OCI-LY7 (cell line): Measurements from ENCODE around the gene PIGC. TPM values are rescaled to one million over a fixed set of nuclear protein-coding genes. Genes with fewer than 3 reads are reported as not detected.

Experiments used
- BruUV-seq: library from RNA; stranded (reverse); fragments of 400-500 nt; replicated peaks from 2 replicates; lab custom pipeline; 2021; lab: Mats Ljungman, UMichigan
- CTCF ChIA-PET: fragments of 300-600 bp; sonication (Branson Sonifier 250); formaldehyde crosslinking; loops from one replicate; lab custom pipeline; 2022; ENCODE audit warnings: antibody characterized with exemption; ENCODE audit not compliant: unreplicated experiment; lab: Charles Lee
- POLR2A ChIA-PET: fragments of 300-600 bp; sonication (Branson Sonifier 250); formaldehyde crosslinking; loops from one replicate; lab custom pipeline; 2022; ENCODE audit warnings: antibody characterized with exemption; lab: Charles Lee
- DNase-seq: peaks from one replicate; pipeline ENCODE4 v3.0.0-alpha.2; 2015; ENCODE audit warnings: low spot score
- H2AFZ ChIP-seq: fragments of 200-600 bp; sonication (generic), shearing (Covaris generic); 2 replicates; pipeline ENCODE4 v1.6.1; 2014; ENCODE audit warnings: mild to moderate bottlenecking, antibody characterized with exemption, low read length, moderate library complexity
- H3K27ac ChIP-seq: fragments of 200-600 bp; sonication (generic); 2 replicates; pipeline ENCODE4 v1.5.1; 2014; ENCODE audit warnings: mixed run types, low read depth, mild to moderate bottlenecking, moderate library complexity, low read length, inconsistent platforms; ENCODE audit not compliant: poor library complexity, severe bottlenecking
- H3K36me3 ChIP-seq: fragments of 200-600 bp; sonication (generic); 2 replicates; pipeline ENCODE4 v1.6.1; 2014; ENCODE audit warnings: mild to moderate bottlenecking, antibody characterized with exemption, low read length, moderate library complexity, mixed read lengths; ENCODE audit not compliant: insufficient read depth
- H3K4me1 ChIP-seq: fragments of 200-600 bp; sonication (generic); 2 replicates; pipeline ENCODE4 v1.5.1; 2014; ENCODE audit warnings: mild to moderate bottlenecking, low read length; ENCODE audit not compliant: insufficient read depth, poor library complexity, severe bottlenecking
- H3K4me2 ChIP-seq: fragments of 200-600 bp; sonication (generic); 2 replicates; pipeline ENCODE4 v1.6.1; 2014; ENCODE audit warnings: mild to moderate bottlenecking, low read length
- H3K4me3 ChIP-seq: fragments of 200-600 bp; sonication (generic); 2 replicates; pipeline ENCODE4 v1.5.1; 2014; ENCODE audit warnings: mild to moderate bottlenecking, low read depth, low read length; ENCODE audit not compliant: poor library complexity, severe bottlenecking
- H3K79me2 ChIP-seq: fragments of 200-600 bp; sonication (generic); 2 replicates; pipeline ENCODE4 v1.6.1; 2016; ENCODE audit warnings: low read depth, mild to moderate bottlenecking, low read length, moderate library complexity, mixed read lengths; ENCODE audit not compliant: insufficient read depth
- H3K9me2 ChIP-seq: fragments of 200-600 bp; sonication (generic); 2 replicates; pipeline ENCODE4 v1.6.1; 2016; ENCODE audit warnings: mild to moderate bottlenecking, low read length, mixed read lengths; ENCODE audit not compliant: insufficient read depth
- H3K9me3 ChIP-seq: fragments of 200-600 bp; sonication (generic); 2 replicates; pipeline ENCODE4 v1.6.1; 2014; ENCODE audit warnings: mild to moderate bottlenecking, mixed run types, low read length, mixed read lengths
- H4K20me1 ChIP-seq: fragments of 200-600 bp; sonication (generic); 2 replicates; pipeline ENCODE4 v1.6.1; 2014; ENCODE audit warnings: mild to moderate bottlenecking, antibody characterized with exemption, low read length, moderate library complexity, mixed read lengths; ENCODE audit not compliant: insufficient read depth
- CTCF ChIP-seq: fragments of 200-600 bp; sonication (generic); conservative IDR thresholded peaks from 2 replicates; pipeline ENCODE4 v1.5.1; 2014; ENCODE audit warnings: mild to moderate bottlenecking, antibody characterized with exemption, low read length, moderate library complexity, mixed read lengths
- EZH2phosphoT487 ChIP-seq: fragments of 200-600 bp; sonication (generic); IDR thresholded peaks from 2 replicates; pipeline ENCODE4 v1.6.1; 2018; ENCODE audit warnings: low read depth, borderline replicate concordance, mild to moderate bottlenecking, mixed run types, antibody characterized with exemption, low read length, moderate library complexity, mixed read lengths
- intact Hi-C: fragments of 100-400 bp; cut with micrococcal nuclease; formaldehyde crosslinking; loops from one replicate; pipeline ENCODE4 v1.10.0; 2022; ENCODE audit not compliant: unreplicated experiment
- total RNA-seq, 2 experiments: library from RNA; depleted of rRNA in 1 of 2; stranded (reverse); fragments of >200 nt in 1 of 2; shearing (Covaris generic) in 1 of 2; gene quantifications; 2 replicates each; pipeline ENCODE4 v1.2.3, GENCODE V29; 2014 to 2022

Gene PIGC
- total RNA-seq, 2 experiments from 2014 or later, result 15.4 to 18.4 TPM

- intact Hi-C loops, result no loop called here
- Histone ChIP-seq H2AFZ (no peak overlapping the region), H4K20me1 (peaks cover 9% of the 10 kb centered on the region; the same call in 1 of the 2 replicates), H3K36me3 (no peaks in the 10 kb centered on the region), H3K79me2 (no peaks in the 10 kb centered on the region), H3K27ac (no peak overlapping the region), H3K4me1 (no peaks in the 10 kb centered on the region), H3K4me2 (no peak overlapping the region), H3K9me3 (no peaks in the 10 kb centered on the region), H3K9me2 (no peaks in the 10 kb centered on the region), H3K4me3 (no peak overlapping the region)
- CTCF ChIA-PET, result interaction anchor here (0.6 kb wide), 1 partner anchor 1109 kb away, joined by 3 read pairs; no protein-coding TSS in a partner anchor
- POLR2A ChIA-PET, result no interaction called here
- BruUV-seq, result no TSS peak
- TF ChIP-seq EZH2phosphoT487 (no peak), CTCF (no peak)
- no peak for DNase-seq
Measured at GRCh38 chr1:172431721-172432192, 12.1 kb downstream of the PIGC start.

- no peak for DNase-seq
- Histone ChIP-seq H3K79me2 (no peaks in the 10 kb centered on the region), H3K36me3 (no peaks in the 10 kb centered on the region), H3K4me1 (no peaks in the 10 kb centered on the region), H3K9me3 (no peaks in the 10 kb centered on the region), H2AFZ (no peak overlapping the region), H3K9me2 (no peaks in the 10 kb centered on the region), H4K20me1 (peaks cover 9% of the 10 kb centered on the region; the same call in 1 of the 2 replicates), H3K27ac (no peak overlapping the region), H3K4me3 (no peak overlapping the region), H3K4me2 (no peak overlapping the region)
- CTCF ChIA-PET, result interaction anchor here (0.6 kb wide), 1 partner anchor 233 kb away, joined by 3 read pairs; no protein-coding TSS in a partner anchor
- intact Hi-C loops, result no loop called here
- BruUV-seq, result no TSS peak
- TF ChIP-seq EZH2phosphoT487 (no peak), CTCF (no peak)
- POLR2A ChIA-PET, result no interaction called here
Measured at GRCh38 chr1:172431204-172431603, 12.7 kb downstream of the PIGC start.

GRCh38 chr1:172430128-172430454 is 13.8 kb downstream of the PIGC start:
- no peak overlapping the region for H3K27ac ChIP-seq
- no peaks in the 10 kb centered on the region for H3K36me3 ChIP-seq
- POLR2A ChIA-PET, result no interaction called here
- no TSS peak for BruUV-seq
- no peak overlapping the region for H3K4me2 ChIP-seq
- H3K9me3 ChIP-seq, result no peaks in the 10 kb centered on the region
- no peaks in the 10 kb centered on the region for H3K4me1 ChIP-seq
- H3K4me3 ChIP-seq, result no peak overlapping the region
- H3K79me2 ChIP-seq, result no peaks in the 10 kb centered on the region
- H4K20me1 ChIP-seq, result peaks cover 9% of the 10 kb centered on the region; the same call in 1 of the 2 replicates
- no peak for TF ChIP-seq CTCF
- TF ChIP-seq EZH2phosphoT487, result no peak
- H3K9me2 ChIP-seq, result no peaks in the 10 kb centered on the region
- DNase-seq, result no peak
- no peak overlapping the region for H2AFZ ChIP-seq
- intact Hi-C loops, result no loop called here
- CTCF ChIA-PET, result no interaction called here
